ENCODE results near the gene LONP2. TPM values are rescaled to one million over a fixed set of nuclear protein-coding genes. Genes with fewer than 3 reads are reported as not detected.
"Not testable (repeated sequence)": the region's sequence is repeated elsewhere in the genome, so short reads cannot be mapped to it uniquely, and the experiment has no call there.

Gene LONP2
- total RNA-seq, 1 donor from 2014 or later, result 52.2 TPM

- H3K36me3 Mint-ChIP-seq (ENCODE audit: low read depth), result peaks cover 32% of the 10 kb centered on the region
- DNase-seq (ENCODE audit: low spot score), result no peak
- intact Hi-C loops (cut with micrococcal nuclease), result no loop called here
- no peaks in the 10 kb centered on the region for H3K27me3 Mint-ChIP-seq (ENCODE audit: insufficient read depth)
- H3K9me3 Mint-ChIP-seq, result no peaks in the 10 kb centered on the region
- no peak overlapping the region for H3K4me3 Mint-ChIP-seq
- no peak overlapping the region for H3K27ac Mint-ChIP-seq
- peaks cover 6% of the 10 kb centered on the region for H3K4me1 Mint-ChIP-seq (ENCODE audit: low read depth)
Measured at GRCh38 chr16:48340054-48340453, 96.0 kb downstream of the LONP2 start.

- intact Hi-C loops (cut with micrococcal nuclease), result no loop called here
- H3K36me3 Mint-ChIP-seq (ENCODE audit: low read depth), result peaks cover 31% of the 10 kb centered on the region
Measured at GRCh38 chr16:48342591-48342990, 98.5 kb downstream of the LONP2 start.

GRCh38 chr16:48347191-48347865, 103.2 kb downstream of the LONP2 start:
- H3K4me3 Mint-ChIP-seq, result no peak overlapping the region
- H3K27ac Mint-ChIP-seq, result no peak overlapping the region

More at GRCh38 chr16:48342591-48342990, 98.5 kb downstream of the LONP2 start:
- no peak for DNase-seq (ENCODE audit: low spot score)
- Mint-ChIP-seq H3K27me3 (ENCODE audit: insufficient read depth) (no peaks in the 10 kb centered on the region), H3K9me3 (no peaks in the 10 kb centered on the region), H3K4me3 (no peak overlapping the region), H3K4me1 (ENCODE audit: low read depth) (peaks cover 6% of the 10 kb centered on the region), H3K27ac (no peak overlapping the region)

GRCh38 chr16:48347980-48348379, 103.9 kb downstream of the LONP2 start:
- peaks cover 33% of the 10 kb centered on the region for H3K36me3 Mint-ChIP-seq (ENCODE audit: low read depth)
- H3K27ac Mint-ChIP-seq, result no peak overlapping the region
- intact Hi-C loops (cut with micrococcal nuclease), result no loop called here
- no peaks in the 10 kb centered on the region for H3K4me1 Mint-ChIP-seq (ENCODE audit: low read depth)
- H3K27me3 Mint-ChIP-seq (ENCODE audit: insufficient read depth), result no peaks in the 10 kb centered on the region
- H3K4me3 Mint-ChIP-seq, result no peak overlapping the region
- DNase-seq (ENCODE audit: low spot score), result no peak
- no peaks in the 10 kb centered on the region for H3K9me3 Mint-ChIP-seq

More at GRCh38 chr16:48347191-48347865, 103.2 kb downstream of the LONP2 start:
- DNase-seq (ENCODE audit: low spot score), result no peak
- peaks cover 34% of the 10 kb centered on the region for H3K36me3 Mint-ChIP-seq (ENCODE audit: low read depth)
- no peaks in the 10 kb centered on the region for H3K27me3 Mint-ChIP-seq (ENCODE audit: insufficient read depth)
- H3K9me3 Mint-ChIP-seq, result no peaks in the 10 kb centered on the region
- intact Hi-C loops (cut with micrococcal nuclease), result no loop called here
- no peaks in the 10 kb centered on the region for H3K4me1 Mint-ChIP-seq (ENCODE audit: low read depth)

- Mint-ChIP-seq H3K36me3 (ENCODE audit: low read depth) (peaks cover 41% of the 10 kb centered on the region), H3K4me3 (no peak overlapping the region), H3K27me3 (ENCODE audit: insufficient read depth) (no peaks in the 10 kb centered on the region), H3K27ac (no peak overlapping the region), H3K9me3 (no peaks in the 10 kb centered on the region), H3K4me1 (ENCODE audit: low read depth) (peaks cover 15% of the 10 kb centered on the region)
- DNase-seq (ENCODE audit: low spot score), result no peak
- intact Hi-C loops (cut with micrococcal nuclease), result loop anchor here (5.0 kb wide), 2 partner anchors 37 to 207 kb away; partner anchors contain the start of gene SIAH1
Measured at GRCh38 chr16:48350736-48351135, 106.6 kb downstream of the LONP2 start.

GRCh38 chr16:48352648-48353390, 108.7 kb downstream of the LONP2 start:
- H3K4me3 Mint-ChIP-seq, result no peak overlapping the region
- no peak overlapping the region for H3K27ac Mint-ChIP-seq
- DNase-seq (ENCODE audit: low spot score), result no peak
- H3K9me3 Mint-ChIP-seq, result no peaks in the 10 kb centered on the region
- H3K36me3 Mint-ChIP-seq (ENCODE audit: low read depth), result peaks cover 43% of the 10 kb centered on the region
- intact Hi-C loops (cut with micrococcal nuclease), result loop anchor here (1.0 to 5.0 kb wide), 7 partner anchors 13 to 277 kb away; partner anchors contain the start of gene SIAH1
- H3K27me3 Mint-ChIP-seq (ENCODE audit: insufficient read depth), result no peaks in the 10 kb centered on the region
- H3K4me1 Mint-ChIP-seq (ENCODE audit: low read depth), result peaks cover 15% of the 10 kb centered on the region

GRCh38 chr16:48353565-48354163, 109.6 kb downstream of the LONP2 start:
- H3K27me3 Mint-ChIP-seq (ENCODE audit: insufficient read depth), result no peaks in the 10 kb centered on the region
- H3K4me1 Mint-ChIP-seq (ENCODE audit: low read depth), result peaks cover 15% of the 10 kb centered on the region
- no peak overlapping the region for H3K4me3 Mint-ChIP-seq
- intact Hi-C loops (cut with micrococcal nuclease), result loop anchor here (1.0 to 5.0 kb wide), 8 partner anchors 13 to 277 kb away; partner anchors contain the start of gene SIAH1
- H3K9me3 Mint-ChIP-seq, result no peaks in the 10 kb centered on the region
- peak; percentile 62 for DNase-seq (ENCODE audit: low spot score)
- H3K27ac Mint-ChIP-seq, result peak overlapping the region; percentile 32
- peaks cover 45% of the 10 kb centered on the region for H3K36me3 Mint-ChIP-seq (ENCODE audit: low read depth)

GRCh38 chr16:48354385-48354784, 110.3 kb downstream of the LONP2 start:
- not testable (repeated sequence) for H3K9me3 Mint-ChIP-seq

GRCh38 chr16:48354877-48355855, 111.1 kb downstream of the LONP2 start:
- Mint-ChIP-seq H3K27me3 (ENCODE audit: insufficient read depth) (no peaks in the 10 kb centered on the region), H3K36me3 (ENCODE audit: low read depth) (peaks cover 36% of the 10 kb centered on the region), H3K9me3 (no peaks in the 10 kb centered on the region), H3K4me1 (ENCODE audit: low read depth) (peaks cover 15% of the 10 kb centered on the region), H3K27ac (no peak overlapping the region), H3K4me3 (no peak overlapping the region)
- no peak for DNase-seq (ENCODE audit: low spot score)
- intact Hi-C loops (cut with micrococcal nuclease), result loop anchor here (1.0 to 5.0 kb wide), 3 partner anchors 32 to 202 kb away; partner anchors contain the start of gene SIAH1

More at GRCh38 chr16:48354385-48354784, 110.3 kb downstream of the LONP2 start:
- not testable (repeated sequence) for H3K27me3 Mint-ChIP-seq (ENCODE audit: insufficient read depth); H3K4me3 Mint-ChIP-seq; DNase-seq (ENCODE audit: low spot score)
- Mint-ChIP-seq H3K27ac (peak overlapping the region; percentile 61), H3K4me1 (ENCODE audit: low read depth) (peaks cover 15% of the 10 kb centered on the region), H3K36me3 (ENCODE audit: low read depth) (peaks cover 40% of the 10 kb centered on the region)
- intact Hi-C loops (cut with micrococcal nuclease), result loop anchor here (1.0 to 5.0 kb wide), 3 partner anchors 33 to 203 kb away; partner anchors contain the start of gene SIAH1

- Mint-ChIP-seq H3K27ac (peak overlapping the region; percentile 63), H3K36me3 (ENCODE audit: low read depth) (peaks cover 31% of the 10 kb centered on the region), H3K4me3 (no peak overlapping the region), H3K27me3 (ENCODE audit: insufficient read depth) (no peaks in the 10 kb centered on the region), H3K9me3 (no peaks in the 10 kb centered on the region), H3K4me1 (ENCODE audit: low read depth) (peaks cover 26% of the 10 kb centered on the region)
- no peak for DNase-seq (ENCODE audit: low spot score)
- intact Hi-C loops (cut with micrococcal nuclease), result no loop called here
Measured at GRCh38 chr16:48356633-48357376, 112.7 kb downstream of the LONP2 start.

GRCh38 chr16:48358419-48358818, 114.3 kb downstream of the LONP2 start:
- intact Hi-C loops (cut with micrococcal nuclease), result no loop called here
- Mint-ChIP-seq H3K27me3 (ENCODE audit: insufficient read depth) (no peaks in the 10 kb centered on the region), H3K27ac (no peak overlapping the region), H3K36me3 (ENCODE audit: low read depth) (peaks cover 29% of the 10 kb centered on the region), H3K4me3 (no peak overlapping the region), H3K9me3 (no peaks in the 10 kb centered on the region), H3K4me1 (ENCODE audit: low read depth) (peaks cover 28% of the 10 kb centered on the region)
- DNase-seq (ENCODE audit: low spot score), result no peak
